HL-60/S4 treated with phorbol 12-myristate 13-acetate at 8.2 ng/mL for 4 days and 3 days (cell line): ENCODE results near the gene CHKB.
"Not testable (repeated sequence)": the region's sequence is repeated elsewhere in the genome, so short reads cannot be mapped to it uniquely, and the experiment has no call there.

Source experiments
- in situ Hi-C: fragments of 300-500 bp; cut with MboI; formaldehyde crosslinking; loops from 2 replicates; pipeline ENCODE4 v1.15.0; 2022; ENCODE audit warnings: low sequenced_read_pairs

Gene CHKB

DNA sequence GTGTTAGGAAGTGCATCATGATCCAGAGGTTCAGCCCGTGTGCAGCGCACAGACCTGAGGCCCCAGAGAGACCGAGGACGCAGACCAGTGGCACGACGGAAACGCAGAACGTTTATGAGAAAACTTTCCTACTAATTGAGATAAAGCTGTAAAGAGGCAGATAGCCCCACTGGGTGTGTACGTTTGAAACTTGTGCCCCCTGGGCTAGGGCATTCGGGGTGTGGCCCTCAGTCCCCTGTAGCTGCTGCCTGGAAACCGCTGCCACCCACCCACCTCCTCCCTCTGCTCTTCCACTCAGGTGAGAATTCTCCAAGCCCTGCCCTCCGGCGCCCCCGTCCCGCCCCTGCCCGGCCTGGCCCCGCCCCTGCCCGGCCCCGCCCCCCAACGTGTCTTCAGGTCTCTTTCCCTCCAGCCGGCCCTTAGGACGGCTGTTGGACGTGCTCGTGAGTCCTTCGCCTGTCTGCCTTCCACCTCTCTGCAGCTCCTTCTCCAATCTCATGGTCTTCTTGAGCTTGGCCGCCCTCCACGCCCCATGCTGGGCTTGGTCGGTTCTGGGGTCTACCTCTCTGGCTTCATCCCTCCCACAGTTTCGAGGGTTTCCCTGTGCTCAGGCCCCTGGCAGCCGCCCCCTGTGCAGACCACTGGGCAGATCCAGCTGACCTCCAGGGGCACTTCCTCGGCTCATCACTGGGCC is 30.0 kb upstream of the CHKB start:
- in situ Hi-C loops: no loop called here

DNA sequence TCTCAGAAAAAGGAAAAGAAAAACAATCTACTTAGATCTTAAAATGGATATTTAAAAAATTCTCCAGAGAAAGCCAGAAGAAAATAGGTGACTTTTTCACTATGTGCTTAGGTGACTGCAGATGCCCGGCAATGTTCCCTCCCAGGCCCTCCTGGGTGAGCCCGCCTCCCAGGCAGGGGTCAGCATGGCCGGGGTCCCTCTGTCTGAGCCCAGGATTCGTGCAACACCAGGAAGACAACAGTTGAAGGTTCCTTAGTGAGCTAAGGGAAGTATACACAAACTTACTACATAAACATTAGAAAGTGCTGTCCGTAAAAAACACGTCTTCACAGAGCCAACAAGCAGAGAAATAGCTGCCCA is 29.5 kb upstream of the CHKB start:
- in situ Hi-C loops: no loop called here

DNA sequence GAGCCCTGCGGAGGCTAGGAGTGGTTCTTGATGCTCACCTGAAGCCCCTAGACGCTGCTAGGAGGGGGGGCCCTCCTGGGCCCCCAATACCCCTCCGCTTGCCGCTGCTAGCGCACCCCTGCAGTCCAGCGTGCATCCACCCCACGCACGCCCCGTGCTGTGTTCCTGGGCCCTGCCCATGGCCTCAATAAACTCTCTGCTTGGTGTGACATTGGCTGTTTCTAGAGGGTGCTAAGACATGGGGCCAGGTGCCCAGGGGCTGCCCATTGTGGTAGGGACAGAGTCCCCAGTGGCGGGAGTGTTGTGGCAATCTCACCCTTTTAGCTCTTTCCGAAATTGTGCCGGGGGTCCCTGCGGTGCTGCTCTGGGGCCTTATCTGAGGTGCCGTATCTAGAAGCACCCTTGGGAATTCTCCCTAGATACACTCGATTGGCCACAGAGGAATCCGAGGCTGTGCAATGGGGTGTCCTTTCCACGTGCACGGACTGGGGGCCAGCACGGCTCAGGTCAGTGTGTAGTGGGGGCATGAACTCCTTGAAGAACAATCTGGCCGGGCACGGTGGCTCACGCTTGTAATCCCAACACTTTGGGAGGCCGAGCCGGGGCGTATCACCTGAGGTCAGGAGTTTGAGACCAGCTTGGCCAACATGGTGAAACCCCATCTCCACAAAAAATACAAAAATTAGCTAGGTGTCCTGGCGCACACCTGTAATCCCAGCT is 28.9 kb upstream of the CHKB start:
- in situ Hi-C loops: no loop called here

DNA sequence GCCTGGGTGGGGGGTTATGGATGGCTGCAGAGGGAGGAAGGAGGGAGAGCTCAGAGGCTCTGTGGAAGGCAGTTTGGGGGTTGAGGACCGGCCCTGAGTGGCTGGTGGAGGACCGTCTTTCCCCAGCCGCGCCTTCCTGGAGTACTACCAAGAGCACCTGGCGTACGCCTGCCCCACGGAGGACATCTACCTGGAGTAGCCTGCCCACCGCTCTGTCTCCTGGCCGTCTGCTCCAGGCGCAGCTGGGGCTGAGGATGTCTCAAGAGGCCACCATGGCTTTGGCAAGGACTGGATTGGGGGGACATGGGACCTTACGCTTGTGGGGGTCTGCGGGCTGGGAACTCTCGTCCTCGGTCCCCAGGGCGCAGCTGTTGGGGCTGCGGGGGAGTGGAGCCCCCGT is 27.9 kb upstream of the CHKB start:
- in situ Hi-C loops: no loop called here

DNA sequence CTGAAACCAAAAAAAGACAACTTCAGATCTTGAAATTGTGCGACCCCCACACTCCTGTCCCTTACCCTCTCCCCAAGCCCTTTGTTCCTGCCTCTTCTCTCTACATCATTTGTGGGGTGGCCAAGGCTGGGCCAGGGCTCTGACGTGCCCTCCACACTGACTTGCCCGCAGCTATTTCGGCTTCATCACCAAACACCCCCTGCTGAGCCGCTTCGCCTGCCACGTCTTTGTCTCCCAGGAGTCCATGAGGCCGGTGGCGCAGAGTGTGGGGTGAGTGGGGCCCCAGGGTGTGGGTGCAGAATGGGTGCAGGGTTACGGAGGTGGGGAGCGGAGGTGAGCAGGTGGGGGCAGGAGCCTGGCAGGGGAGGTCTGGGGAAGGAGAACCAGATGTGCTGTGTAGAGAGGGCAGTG is 27.4 kb upstream of the CHKB start:
- in situ Hi-C loops: no loop called here

DNA sequence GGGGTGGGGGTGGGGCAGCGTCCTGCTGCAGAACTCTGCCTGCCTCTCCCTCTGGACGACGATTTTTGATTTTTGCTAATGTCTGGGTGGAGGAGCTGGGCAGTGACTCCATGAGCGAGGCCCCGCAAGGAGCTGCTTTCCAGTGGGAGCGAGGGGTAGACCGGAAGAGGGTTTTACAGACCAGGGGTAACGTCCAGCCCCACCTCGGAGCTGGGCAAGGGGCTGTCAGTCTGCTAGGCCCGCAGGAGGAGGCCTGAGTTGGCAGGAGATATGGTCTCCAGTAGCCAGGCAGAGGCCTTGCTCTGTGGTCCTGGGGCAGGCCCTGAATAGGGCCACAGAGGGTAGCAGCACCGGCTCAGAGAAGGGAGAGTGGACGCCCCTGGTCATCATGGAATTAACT is 26.9 kb upstream of the CHKB start:
- in situ Hi-C loops: no loop called here

DNA sequence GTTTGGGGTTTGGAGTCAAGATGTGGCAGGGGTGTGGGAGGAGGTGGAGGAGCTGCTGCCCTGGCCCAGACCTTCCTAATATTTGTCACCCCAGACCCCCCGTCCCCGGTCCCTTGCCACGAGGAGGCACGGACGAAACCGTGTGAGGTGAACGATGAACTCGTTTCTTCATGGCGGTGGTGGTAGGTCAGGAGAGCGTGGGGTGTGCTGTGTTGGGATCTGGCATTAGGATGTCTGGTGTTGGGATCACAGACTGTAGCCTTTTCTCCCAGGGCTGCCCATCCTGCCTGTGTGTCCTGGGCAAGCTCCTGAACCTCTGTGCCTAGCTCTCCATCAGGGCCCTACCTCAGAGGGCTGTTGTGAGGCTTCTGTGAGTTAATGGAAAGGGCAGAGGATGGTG is 26.3 kb upstream of the CHKB start:
- in situ Hi-C loops: no loop called here

DNA sequence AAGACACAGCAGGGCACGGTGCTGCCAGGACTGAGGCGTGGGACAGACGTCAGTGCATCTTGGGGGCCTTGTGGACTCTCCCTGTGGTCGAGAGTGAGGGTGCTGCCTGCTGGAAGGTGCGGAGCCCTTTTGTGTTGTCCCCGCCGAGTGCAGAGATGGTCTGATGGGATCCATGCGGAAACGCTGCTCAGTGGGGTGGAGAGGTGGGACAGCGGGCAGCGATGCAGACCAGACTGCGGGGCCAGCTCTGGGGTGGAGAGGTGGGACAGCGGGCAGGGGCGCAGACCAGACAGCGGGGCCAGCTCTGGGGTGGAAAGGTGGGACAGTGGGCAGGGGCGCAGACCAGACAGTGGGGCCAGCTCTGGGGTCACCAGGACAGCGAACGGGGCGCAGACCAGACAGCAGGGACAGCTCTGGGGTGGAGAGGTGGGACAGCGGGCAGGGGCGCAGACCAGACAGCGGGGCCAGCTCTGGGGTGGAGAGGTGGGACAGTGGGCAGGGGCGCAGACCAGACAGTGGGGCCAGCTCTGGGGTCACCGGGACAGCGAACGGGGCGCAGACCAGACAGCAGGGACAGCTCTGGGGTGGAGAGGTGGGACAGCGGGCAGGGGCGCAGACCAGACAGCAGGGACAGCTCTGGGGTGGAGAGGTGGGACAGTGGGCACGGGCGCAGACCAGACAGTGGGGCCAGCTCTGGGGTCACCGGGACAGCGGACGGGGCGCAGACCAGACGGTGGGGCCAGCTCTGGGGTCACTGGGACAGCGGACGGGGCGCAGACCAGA is 25.6 kb upstream of the CHKB start:
- in situ Hi-C loops: not testable (repeated sequence)

DNA sequence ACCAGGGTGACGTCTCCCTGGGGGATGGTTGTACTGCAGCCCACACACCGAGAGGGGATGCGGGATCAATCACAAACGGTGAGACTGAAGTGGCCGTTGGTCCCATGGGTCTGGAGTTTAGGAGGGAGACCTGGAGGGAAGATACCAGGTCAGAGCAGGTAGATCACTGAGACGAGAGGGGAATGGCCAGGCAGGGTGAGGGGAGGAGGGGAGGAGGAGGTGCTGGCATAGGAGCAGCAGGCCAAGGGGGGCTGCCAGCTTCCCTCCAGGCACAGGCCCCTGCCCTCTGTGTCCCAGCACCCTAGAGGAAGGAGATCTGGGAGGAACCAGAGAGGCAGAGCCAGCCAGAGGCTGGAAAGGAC is 25.0 kb upstream of the CHKB start:
- in situ Hi-C loops: no loop called here

DNA sequence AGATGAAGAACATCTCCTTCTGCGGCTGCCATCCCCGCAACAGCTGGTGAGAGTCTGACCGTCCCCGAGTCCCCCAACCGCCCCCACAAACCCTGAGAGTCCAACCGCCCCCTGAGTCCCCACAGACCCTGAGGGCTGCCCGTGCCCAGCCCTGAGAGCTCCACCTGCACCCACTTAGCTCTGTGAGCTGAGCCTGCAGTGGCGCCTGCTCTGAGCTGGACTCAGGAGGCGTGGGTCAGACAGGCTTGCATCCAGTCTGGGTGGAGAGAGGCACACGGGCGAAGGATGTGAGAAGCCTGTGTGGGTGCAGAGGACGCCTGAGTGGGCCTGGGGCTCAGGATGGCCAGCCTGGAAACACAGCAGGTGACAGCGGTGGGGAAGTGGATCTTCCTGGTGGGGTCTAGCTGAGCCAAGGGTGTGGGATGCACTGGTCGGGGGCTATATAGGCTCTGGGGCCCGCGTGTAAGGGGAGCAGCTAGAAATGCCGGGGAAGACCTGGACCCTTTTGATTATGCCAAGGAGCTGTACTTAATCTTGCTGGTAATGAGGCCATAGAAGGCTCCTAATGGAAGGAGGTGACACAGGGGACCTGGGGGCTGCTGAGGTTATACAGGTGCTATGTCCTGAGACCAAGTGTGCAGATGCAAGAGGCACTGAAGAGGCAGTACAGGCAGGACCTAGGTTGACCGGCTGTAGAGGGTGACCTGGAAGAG is 24.5 kb upstream of the CHKB start:
- in situ Hi-C loops: no loop called here

DNA sequence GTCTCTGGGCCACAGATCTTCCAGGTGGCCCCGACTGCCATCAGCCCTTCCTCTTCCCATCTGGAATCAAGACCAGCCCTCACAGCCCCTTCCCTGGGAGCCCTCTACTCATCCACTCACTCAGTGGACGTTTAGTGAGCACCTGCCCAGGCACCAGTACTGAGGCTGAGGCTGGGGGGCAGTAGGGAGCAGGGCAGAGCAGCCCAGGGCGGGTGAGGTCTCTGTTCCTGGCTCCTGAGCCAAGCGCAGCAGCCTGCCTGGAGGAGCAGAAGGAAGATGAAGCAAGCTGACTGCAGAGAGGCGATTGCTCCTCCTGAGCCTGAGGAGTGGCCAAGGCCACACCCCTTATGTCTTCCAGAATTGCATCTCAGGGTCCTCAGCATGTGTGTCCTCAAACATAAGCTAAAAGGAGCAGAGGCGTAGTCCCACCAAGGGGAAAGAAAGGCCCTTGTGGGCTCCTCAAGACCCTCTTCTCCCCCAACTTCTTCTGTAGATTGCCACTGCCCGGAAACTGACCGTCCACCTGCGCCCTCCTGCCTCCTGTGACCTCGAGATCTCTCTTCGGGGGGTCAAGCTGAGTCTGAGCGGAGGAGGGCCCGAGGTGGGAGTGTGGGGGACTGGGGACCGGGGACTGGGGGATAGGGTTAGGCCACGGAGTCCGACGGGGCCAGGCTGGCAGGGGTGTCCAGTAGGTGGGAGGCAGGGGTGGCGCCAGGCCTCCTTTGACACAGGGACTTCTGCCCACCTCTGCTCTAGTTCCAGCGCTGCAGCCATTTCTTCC is 23.7 kb upstream of the CHKB start:
- in situ Hi-C loops: no loop called here

DNA sequence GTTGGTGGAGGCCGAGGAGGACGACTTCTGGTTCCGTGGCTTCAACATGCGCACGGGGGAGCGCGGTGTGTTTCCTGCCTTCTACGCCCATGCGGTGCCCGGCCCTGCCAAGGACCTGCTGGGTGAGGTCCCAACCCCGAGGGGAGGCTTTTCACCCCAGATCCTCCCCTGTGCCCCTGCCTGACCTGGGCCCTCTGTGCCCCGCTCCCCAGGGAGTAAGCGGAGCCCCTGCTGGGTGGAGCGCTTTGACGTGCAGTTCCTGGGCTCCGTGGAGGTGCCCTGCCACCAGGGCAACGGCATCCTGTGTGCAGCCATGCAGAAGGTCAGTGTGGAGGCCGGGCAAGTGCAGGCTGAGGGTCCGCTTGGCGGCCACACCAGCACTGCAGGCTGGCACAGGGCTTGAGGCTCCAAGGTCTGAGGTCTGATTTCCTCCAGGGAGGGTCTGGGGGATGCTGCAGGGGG is 23.0 kb upstream of the CHKB start:
- in situ Hi-C loops: no loop called here

DNA sequence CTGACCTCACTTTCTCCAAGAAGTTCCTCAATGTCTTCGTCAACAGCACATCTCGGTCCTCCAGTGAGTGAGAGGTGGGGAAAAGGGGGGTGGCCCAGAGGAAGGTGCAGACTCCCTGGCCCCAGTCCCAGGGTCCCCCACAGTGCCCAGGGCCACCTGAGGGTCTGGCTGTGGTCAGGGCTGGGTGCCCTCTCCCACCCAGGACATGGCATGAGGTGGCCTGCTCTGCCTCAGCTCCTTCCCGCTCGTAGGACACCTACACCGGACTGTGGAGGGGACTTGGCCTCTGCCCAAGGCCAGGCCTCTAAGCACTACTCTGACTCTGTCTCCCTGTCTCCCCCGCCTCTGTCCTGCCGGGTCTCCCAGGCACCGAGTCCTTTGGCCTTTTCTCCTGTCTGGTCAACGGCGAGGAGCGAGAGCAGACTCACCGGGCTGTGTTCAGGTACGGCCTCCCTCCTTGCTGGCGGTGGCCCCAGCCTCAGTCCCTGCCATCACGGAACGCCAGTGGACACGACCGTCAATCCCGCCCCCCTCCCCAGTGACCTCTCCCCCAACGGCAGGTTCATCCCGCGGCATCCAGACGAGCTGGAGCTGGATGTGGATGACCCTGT is 22.5 kb upstream of the CHKB start:
- in situ Hi-C loops: no loop called here

DNA sequence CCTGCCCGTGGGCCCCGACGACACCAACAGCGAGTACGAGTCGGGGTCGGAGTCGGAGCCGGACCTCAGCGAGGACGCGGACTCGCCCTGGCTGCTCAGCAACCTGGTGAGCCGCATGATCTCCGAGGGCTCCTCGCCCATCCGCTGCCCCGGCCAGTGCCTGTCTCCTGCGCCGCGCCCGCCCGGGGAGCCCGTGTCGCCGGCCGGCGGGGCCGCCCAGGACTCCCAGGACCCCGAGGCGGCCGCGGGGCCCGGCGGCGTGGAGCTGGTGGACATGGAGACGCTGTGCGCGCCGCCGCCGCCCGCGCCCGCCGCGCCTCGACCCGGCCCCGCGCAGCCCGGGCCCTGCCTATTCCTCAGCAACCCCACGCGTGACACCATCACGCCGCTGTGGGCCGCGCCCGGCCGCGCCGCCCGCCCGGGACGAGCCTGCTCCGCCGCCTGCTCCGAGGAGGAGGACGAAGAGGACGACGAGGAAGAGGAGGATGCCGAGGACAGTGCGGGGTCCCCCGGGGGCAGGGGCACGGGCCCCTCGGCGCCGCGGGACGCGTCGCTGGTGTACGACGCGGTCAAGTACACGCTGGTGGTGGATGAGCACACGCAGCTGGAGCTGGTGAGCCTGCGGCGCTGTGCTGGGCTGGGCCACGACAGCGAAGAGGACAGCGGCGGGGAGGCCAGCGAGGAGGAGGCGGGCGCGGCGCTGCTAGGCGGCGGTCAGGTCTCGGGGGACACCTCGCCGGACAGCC is 21.8 kb upstream of the CHKB start:
- in situ Hi-C loops: no loop called here

DNA sequence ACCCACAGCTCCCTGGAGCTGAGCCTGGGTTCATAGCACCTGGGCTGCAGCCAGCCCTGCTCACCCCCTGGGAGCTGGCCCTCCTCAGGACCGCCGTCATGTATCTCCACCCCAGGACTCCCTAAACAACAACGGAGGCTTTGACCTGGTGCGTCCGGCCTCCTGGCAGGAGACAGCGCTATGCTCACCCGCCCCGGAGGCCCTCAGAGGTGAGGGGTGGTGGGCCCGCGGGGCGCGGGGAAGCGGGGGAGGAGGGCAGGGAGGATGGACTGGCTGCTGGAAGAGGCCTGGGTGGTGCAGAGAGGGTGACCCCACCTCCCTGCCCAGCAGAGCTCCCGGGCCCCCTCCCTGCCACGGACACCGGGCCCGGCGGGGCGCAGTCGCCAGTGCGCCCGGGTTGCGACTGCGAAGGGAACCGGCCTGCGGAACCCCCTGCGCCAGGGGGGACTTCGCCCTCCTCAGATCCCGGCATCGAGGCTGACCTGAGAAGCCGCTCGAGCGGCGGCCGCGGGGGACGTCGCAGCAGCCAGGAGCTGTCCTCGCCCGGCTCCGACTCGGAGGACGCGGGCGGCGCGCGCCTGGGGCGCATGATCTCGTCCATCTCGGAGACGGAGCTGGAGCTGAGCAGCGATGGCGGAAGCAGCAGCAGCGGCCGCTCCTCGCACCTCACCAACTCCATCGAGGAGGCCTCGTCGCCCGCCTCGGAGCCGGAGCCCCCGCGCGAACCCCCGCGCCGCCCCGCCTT is 21.0 kb upstream of the CHKB start:
- in situ Hi-C loops: no loop called here

DNA sequence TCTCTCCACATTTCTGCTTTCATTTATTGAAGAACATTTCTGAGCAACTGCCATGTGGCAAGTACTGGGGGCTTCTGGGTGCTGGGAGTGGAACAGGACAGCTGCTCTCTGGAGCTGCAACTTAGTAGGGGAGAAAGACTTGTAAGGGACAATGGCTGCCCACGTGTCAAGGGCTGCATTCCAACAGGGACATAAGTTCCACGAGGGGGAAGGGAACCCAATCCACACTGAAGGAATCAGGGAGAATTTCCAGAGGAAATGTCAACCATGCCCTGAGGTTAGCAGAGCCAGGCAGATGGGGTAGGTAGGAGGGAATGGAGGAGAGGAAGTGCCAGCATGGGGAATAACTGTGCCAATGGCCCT is 19.7 kb upstream of the CHKB start:
- in situ Hi-C loops: no loop called here

DNA sequence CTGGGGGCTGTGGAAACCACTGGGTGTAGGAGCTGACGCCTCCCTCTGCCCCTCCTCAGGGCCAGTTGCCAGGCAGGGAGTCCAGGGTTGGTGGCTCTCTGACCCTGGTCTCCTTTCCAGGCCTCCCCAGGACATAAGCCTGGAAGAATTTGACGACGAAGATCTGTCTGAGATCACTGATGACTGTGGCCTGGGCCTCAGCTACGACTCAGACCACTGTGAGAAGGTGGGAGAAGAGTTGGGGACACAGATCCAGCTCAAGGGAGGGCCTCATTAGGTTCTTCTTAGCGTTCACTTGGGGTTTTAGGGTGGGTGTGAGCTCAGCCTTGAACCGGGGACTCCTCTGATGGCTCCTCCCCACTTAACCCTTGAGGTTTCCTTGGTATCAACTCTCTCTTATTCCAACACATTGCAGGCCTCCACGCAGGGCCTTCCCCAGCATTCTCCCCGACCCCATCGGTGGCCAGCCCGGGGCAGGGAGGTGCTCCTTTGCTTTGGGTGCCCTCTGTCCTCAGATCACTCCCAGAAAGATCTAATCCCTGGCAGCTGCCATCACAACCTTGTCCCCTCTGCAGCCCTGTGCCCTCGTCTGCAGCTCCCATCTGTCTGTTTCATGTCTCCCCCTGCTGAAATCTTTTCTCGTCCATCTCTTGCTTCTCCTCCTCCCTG is 19.2 kb upstream of the CHKB start:
- in situ Hi-C loops: no loop called here

DNA sequence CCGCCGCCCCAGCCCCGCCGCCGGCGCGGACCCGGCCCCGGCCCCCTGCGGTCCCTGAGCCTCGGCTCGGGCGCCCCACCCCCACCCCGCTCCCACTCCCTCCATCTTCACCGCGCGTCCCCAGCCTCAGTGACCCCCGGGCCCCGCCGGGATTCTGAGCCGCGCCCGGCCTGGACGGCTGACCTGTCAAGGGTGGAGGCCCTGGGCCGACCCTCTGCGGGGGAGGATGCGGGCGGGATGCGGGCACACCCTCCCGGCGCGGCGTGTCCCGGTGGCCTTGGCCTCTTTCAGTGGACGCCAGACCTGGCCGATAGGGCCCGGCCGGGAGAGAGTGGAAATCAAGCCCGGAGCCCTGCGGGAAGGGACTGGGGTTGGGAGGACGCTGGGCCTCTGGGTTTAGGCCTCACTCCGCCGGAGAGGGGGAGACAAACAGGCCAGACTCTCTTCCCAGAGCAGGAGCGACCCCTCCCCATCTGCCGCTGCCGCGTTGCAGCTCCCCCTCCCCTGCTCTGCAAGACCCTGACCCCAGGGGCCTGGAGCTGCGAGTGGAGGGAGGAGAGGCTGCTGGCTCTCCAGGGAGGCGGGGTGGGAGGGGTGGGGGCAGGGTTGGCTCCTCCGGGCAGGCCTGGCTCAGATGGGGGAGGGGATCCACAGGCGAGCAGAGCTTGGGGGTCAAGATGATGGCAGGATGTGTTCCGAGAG is 18.5 kb upstream of the CHKB start:
- in situ Hi-C loops: no loop called here
